HepG2 (cell line): ENCODE data around the gene PPP2R5B. TPM values are rescaled to one million over a fixed set of nuclear protein-coding genes. Genes with fewer than 3 reads are reported as not detected.

Source experiments
- ATF7-NPFF ChIP-seq: sonication (generic); formaldehyde crosslinking; IDR thresholded peaks from 2 replicates; pipeline ENCODE4 v1.8.1; 2023; ENCODE audit warnings: mild to moderate bottlenecking, low read depth, missing genetic modification reagents, moderate library complexity
- BCLAF1 ChIP-seq: fragments of 450-650 bp; IDR thresholded peaks from 2 replicates; pipeline ENCODE4 v1.6.1; 2017; ENCODE audit warnings: mild to moderate bottlenecking
- CHD4 ChIP-seq: fragments of 200-600 bp; sonication (generic); IDR thresholded peaks from 2 replicates; pipeline ENCODE4 v1.7.0; 2017; ENCODE audit warnings: mild to moderate bottlenecking, low read length, borderline replicate concordance
- DPF2 ChIP-seq: sonication (generic); formaldehyde crosslinking; IDR thresholded peaks from 2 replicates; pipeline ENCODE4 v1.4.0; 2020; ENCODE audit warnings: mild to moderate bottlenecking, low read depth, missing genetic modification reagents, borderline replicate concordance
- ETV6 ChIP-seq: sonication (generic); formaldehyde crosslinking; conservative IDR thresholded peaks from 2 replicates; pipeline ENCODE4 v1.4.0; 2020; ENCODE audit warnings: missing genetic modification reagents
- FOXP1 ChIP-seq, 2 experiments: fragments of 450-650 bp in 1 of 2; IDR thresholded peaks; 2 replicates each; pipeline ENCODE4 v1.6.1; 2017 to 2018; ENCODE audit warnings: antibody characterized with exemption in 1 of 2
- IKZF1 ChIP-seq: fragments of 450-650 bp; IDR thresholded peaks from 2 replicates; pipeline ENCODE4 v1.7.1; 2016
- IRX3 ChIP-seq: sonication (generic); formaldehyde crosslinking; IDR thresholded peaks from 2 replicates; pipeline ENCODE4 v1.8.1; 2023; ENCODE audit warnings: mild to moderate bottlenecking, low read depth, missing genetic modification reagents, borderline replicate concordance
- KDM2A ChIP-seq: sonication (generic); formaldehyde crosslinking; IDR thresholded peaks from 2 replicates; pipeline ENCODE4 v1.4.0; 2020; ENCODE audit warnings: low read depth, missing genetic modification reagents, borderline replicate concordance
- NRL ChIP-seq: sonication (generic); formaldehyde crosslinking; IDR thresholded peaks from 2 replicates; pipeline ENCODE4 v1.5.0; 2020; ENCODE audit warnings: missing genetic modification reagents, mild to moderate bottlenecking, moderate library complexity, borderline replicate concordance
- SCMH1 ChIP-seq: sonication (generic); formaldehyde crosslinking; IDR thresholded peaks from 2 replicates; pipeline ENCODE4 v1.9.0; 2021; ENCODE audit warnings: missing genetic modification reagents, mild to moderate bottlenecking, borderline replicate concordance
- U2AF1 ChIP-seq: fragments of 200-400 bp; formaldehyde crosslinking; optimal IDR thresholded peaks from 2 replicates; pipeline ENCODE3; 2017; ENCODE audit warnings: mild to moderate bottlenecking, low read depth, low read length
- ZFP62 ChIP-seq: sonication (generic); formaldehyde crosslinking; IDR thresholded peaks from 2 replicates; pipeline ENCODE4 v1.4.0; 2020; ENCODE audit warnings: missing genetic modification reagents
- ZNF263 ChIP-seq: sonication (generic); formaldehyde crosslinking; IDR thresholded peaks from 2 replicates; pipeline ENCODE4 v1.4.0; 2020; ENCODE audit warnings: missing genetic modification reagents
- ZNF343 ChIP-seq: sonication (generic); formaldehyde crosslinking; IDR thresholded peaks from 2 replicates; pipeline ENCODE4 v1.4.0; 2020; ENCODE audit warnings: mild to moderate bottlenecking, missing genetic modification reagents
- ZNF501 ChIP-seq: sonication (generic); formaldehyde crosslinking; IDR thresholded peaks from 2 replicates; pipeline ENCODE4 v1.5.1; 2020; ENCODE audit warnings: mild to moderate bottlenecking, moderate library complexity, missing genetic modification reagents
- ZNF572 ChIP-seq: sonication (generic); formaldehyde crosslinking; IDR thresholded peaks from 2 replicates; pipeline ENCODE4 v1.5.1; 2020; ENCODE audit warnings: mild to moderate bottlenecking, missing genetic modification reagents
- ZNF709 ChIP-seq: sonication (generic); formaldehyde crosslinking; IDR thresholded peaks from 2 replicates; pipeline ENCODE4 v1.5.0; 2020; ENCODE audit warnings: mild to moderate bottlenecking, missing genetic modification reagents
- ZNF883 ChIP-seq: sonication (generic); formaldehyde crosslinking; IDR thresholded peaks from 2 replicates; pipeline ENCODE4 v1.5.1; 2020; ENCODE audit warnings: mild to moderate bottlenecking, missing genetic modification reagents; ENCODE audit errors: not compliant biosample characterization
- polyA plus RNA-seq, 8 experiments: library from polyadenylated mRNA; depleted of rRNA in 3 of 8; stranded (reverse) in 7 of 8; unstranded in 1 of 8; fragments of >200 nt; fragmentation: Illumina TruSeq in 4 of 8; extraction: Trizol in 4 of 8; gene quantifications; 2 replicates each; pipeline versions ENCODE4 v1.2.1 to v1.2.3, GENCODE V29; 2011 to 2016; ENCODE audit warnings: low read depth in 4 of 8, missing spikeins in 1 of 8, mixed read lengths in 1 of 8; ENCODE audit not compliant: insufficient read depth in 1 of 8
- total RNA-seq, 5 experiments: library from RNA; depleted of rRNA; stranded (reverse); fragments of >200 nt; fragmentation: Illumina TruSeq; extraction: Trizol; gene quantifications; 2 replicates each; pipeline ENCODE4 v1.2.3, GENCODE V29; 2016; ENCODE audit warnings: low read depth in 1 of 5
- TF ChIP-seq, protein P1 (sequence below): sonication (generic); formaldehyde crosslinking; IDR thresholded peaks from 2 replicates; pipeline ENCODE4 v1.4.0; 2020; ENCODE audit warnings: missing genetic modification reagents
- TF ChIP-seq, protein P2 (sequence below): sonication (generic); formaldehyde crosslinking; IDR thresholded peaks from 2 replicates; pipeline ENCODE4 v1.9.0; 2022; ENCODE audit warnings: low read depth, missing genetic modification reagents

The PPP2R5B gene
- total and polyA plus RNA-seq, 2 of the 13 experiments (the other 11 are each of a cell fraction or from before 2014, with no cell fraction given), result 2.3 to 8.3 TPM

GRCh38 chr11:64876835-64877341, 47.6 kb upstream of the PPP2R5B start (continued):
- TF ChIP-seq DPF2, result no peak
- TF ChIP-seq IKZF1, result no peak
- peak; percentile 34; the same call in 1 of the 2 replicates for TF ChIP-seq KDM2A (CRISPR knock-in tag)
- no peak for TF ChIP-seq U2AF1
- no peak for TF ChIP-seq ETV6 (CRISPR knock-in tag)
- no peak for TF ChIP-seq ZNF709
- TF ChIP-seq ZNF343 (CRISPR knock-in tag), result peak; percentile 35; the same call in 1 of the 2 replicates
- TF ChIP-seq ZNF501 (CRISPR knock-in tag), result no peak; the same call in 1 of the 2 replicates
- TF ChIP-seq IRX3 (CRISPR knock-in tag), result no peak
- TF ChIP-seq BCLAF1, result no peak
- no peak for TF ChIP-seq CHD4
- TF ChIP-seq, protein P1, sequence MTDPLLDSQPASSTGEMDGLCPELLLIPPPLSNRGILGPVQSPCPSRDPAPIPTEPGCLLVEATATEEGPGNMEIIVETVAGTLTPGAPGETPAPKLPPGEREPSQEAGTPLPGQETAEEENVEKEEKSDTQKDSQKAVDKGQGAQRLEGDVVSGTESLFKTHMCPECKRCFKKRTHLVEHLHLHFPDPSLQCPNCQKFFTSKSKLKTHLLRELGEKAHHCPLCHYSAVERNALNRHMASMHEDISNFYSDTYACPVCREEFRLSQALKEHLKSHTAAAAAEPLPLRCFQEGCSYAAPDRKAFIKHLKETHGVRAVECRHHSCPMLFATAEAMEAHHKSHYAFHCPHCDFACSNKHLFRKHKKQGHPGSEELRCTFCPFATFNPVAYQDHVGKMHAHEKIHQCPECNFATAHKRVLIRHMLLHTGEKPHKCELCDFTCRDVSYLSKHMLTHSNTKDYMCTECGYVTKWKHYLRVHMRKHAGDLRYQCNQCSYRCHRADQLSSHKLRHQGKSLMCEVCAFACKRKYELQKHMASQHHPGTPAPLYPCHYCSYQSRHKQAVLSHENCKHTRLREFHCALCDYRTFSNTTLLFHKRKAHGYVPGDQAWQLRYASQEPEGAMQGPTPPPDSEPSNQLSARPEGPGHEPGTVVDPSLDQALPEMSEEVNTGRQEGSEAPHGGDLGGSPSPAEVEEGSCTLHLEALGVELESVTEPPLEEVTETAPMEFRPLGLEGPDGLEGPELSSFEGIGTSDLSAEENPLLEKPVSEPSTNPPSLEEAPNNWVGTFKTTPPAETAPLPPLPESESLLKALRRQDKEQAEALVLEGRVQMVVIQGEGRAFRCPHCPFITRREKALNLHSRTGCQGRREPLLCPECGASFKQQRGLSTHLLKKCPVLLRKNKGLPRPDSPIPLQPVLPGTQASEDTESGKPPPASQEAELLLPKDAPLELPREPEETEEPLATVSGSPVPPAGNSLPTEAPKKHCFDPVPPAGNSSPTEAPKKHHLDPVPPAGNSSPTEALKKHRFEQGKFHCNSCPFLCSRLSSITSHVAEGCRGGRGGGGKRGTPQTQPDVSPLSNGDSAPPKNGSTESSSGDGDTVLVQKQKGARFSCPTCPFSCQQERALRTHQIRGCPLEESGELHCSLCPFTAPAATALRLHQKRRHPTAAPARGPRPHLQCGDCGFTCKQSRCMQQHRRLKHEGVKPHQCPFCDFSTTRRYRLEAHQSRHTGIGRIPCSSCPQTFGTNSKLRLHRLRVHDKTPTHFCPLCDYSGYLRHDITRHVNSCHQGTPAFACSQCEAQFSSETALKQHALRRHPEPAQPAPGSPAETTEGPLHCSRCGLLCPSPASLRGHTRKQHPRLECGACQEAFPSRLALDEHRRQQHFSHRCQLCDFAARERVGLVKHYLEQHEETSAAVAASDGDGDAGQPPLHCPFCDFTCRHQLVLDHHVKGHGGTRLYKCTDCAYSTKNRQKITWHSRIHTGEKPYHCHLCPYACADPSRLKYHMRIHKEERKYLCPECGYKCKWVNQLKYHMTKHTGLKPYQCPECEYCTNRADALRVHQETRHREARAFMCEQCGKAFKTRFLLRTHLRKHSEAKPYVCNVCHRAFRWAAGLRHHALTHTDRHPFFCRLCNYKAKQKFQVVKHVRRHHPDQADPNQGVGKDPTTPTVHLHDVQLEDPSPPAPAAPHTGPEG (CRISPR knock-in tag), result no peak; the same call in 1 of the 2 replicates
- no peak for TF ChIP-seq NRL
- no peak for TF ChIP-seq SCMH1 (CRISPR knock-in tag)
- no peak for TF ChIP-seq FOXP1 (IDR thresholded peaks at IDR 0.05)
- TF ChIP-seq FOXP1 (CRISPR knock-in tag; IDR thresholded peaks at IDR 0.05), result no peak
- TF ChIP-seq ZFP62 (CRISPR knock-in tag), result 0 out of 2 replicates have a peak, but pooled peaks have one; percentile 56
- TF ChIP-seq ATF7-NPFF (CRISPR knock-in tag), result no peak
- TF ChIP-seq ZNF883, result no peak
- TF ChIP-seq, protein P2, sequence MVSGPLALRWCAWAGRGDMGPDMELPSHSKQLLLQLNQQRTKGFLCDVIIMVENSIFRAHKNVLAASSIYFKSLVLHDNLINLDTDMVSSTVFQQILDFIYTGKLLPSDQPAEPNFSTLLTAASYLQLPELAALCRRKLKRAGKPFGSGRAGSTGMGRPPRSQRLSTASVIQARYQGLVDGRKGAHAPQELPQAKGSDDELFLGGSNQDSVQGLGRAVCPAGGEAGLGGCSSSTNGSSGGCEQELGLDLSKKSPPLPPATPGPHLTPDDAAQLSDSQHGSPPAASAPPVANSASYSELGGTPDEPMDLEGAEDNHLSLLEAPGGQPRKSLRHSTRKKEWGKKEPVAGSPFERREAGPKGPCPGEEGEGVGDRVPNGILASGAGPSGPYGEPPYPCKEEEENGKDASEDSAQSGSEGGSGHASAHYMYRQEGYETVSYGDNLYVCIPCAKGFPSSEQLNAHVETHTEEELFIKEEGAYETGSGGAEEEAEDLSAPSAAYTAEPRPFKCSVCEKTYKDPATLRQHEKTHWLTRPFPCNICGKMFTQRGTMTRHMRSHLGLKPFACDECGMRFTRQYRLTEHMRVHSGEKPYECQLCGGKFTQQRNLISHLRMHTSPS (CRISPR knock-in tag), result no peak
- no peak for TF ChIP-seq ZNF572 (CRISPR knock-in tag)
- peak; percentile 69; the same call in 1 of the 2 replicates for TF ChIP-seq ZNF263
